ENCODE measurements around the gene PSMD4.
"Not testable (repeated sequence)": the region's sequence is repeated elsewhere in the genome, so short reads cannot be mapped to it uniquely, and the experiment has no call there.

The PSMD4 gene

GRCh38 chr1:151254217-151255213, at the start of gene PSMD4:
Gene PSMD4, plus strand, starts transcription at chr1:151254734. Its CDS starts 49 bp downstream, at chr1:151254783.
- DNase-seq (ENCODE audit: low read depth in 2 of 3, low spot score in 1 of 3) = peak; percentile 88 to 91 (median 90)

GRCh38 chr1:151205381-151205965, 49.1 kb upstream of the PSMD4 start:
- DNase-seq (ENCODE audit: low read depth in 2 of 3, low spot score in 1 of 3) = not testable (repeated sequence)

GRCh38 chr1:151210830-151211229, 43.7 kb upstream of the PSMD4 start:
- DNase-seq (ENCODE audit: low read depth in 2 of 3, low spot score in 1 of 3) = no peak

- no peak for DNase-seq (ENCODE audit: low read depth in 2 of 3, low spot score in 1 of 3)
Measured at GRCh38 chr1:151211972-151212705, 42.4 kb upstream of the PSMD4 start.

GRCh38 chr1:151213560-151213959, 41.0 kb upstream of the PSMD4 start:
- no peak for DNase-seq (ENCODE audit: low read depth in 2 of 3, low spot score in 1 of 3)

GRCh38 chr1:151221616-151222015, 32.9 kb upstream of the PSMD4 start:
- DNase-seq (ENCODE audit: low read depth in 2 of 3, low spot score in 1 of 3) = no peak

- no peak for DNase-seq (ENCODE audit: low read depth in 2 of 3, low spot score in 1 of 3)
Measured at GRCh38 chr1:151222130-151222529, 32.4 kb upstream of the PSMD4 start.

- DNase-seq (ENCODE audit: low read depth in 2 of 3, low spot score in 1 of 3) = no peak
Measured at GRCh38 chr1:151235235-151235634, 19.3 kb upstream of the PSMD4 start.

GRCh38 chr1:151237678-151238466, 16.7 kb upstream of the PSMD4 start:
- DNase-seq (ENCODE audit: low read depth in 2 of 3, low spot score in 1 of 3) = no peak

- DNase-seq (ENCODE audit: low read depth in 2 of 3, low spot score in 1 of 3) = no peak
Measured at GRCh38 chr1:151238467-151238739, 16.1 kb upstream of the PSMD4 start.

GRCh38 chr1:151242442-151242841, 12.1 kb upstream of the PSMD4 start:
- no peak for DNase-seq (ENCODE audit: low read depth in 2 of 3, low spot score in 1 of 3)

- DNase-seq (ENCODE audit: low read depth in 2 of 3, low spot score in 1 of 3) = no peak
Measured at GRCh38 chr1:151243683-151244216, 10.8 kb upstream of the PSMD4 start.

GRCh38 chr1:151246786-151247185, 7.7 kb upstream of the PSMD4 start:
- DNase-seq (ENCODE audit: low read depth in 2 of 3, low spot score in 1 of 3) = no peak

- DNase-seq (ENCODE audit: low read depth in 2 of 3, low spot score in 1 of 3) = peak; percentile 41 to 69 (median 50)
Measured at GRCh38 chr1:151251656-151252470, 2.7 kb upstream of the PSMD4 start.

- DNase-seq (ENCODE audit: low read depth in 2 of 3, low spot score in 1 of 3) = no peak
Measured at GRCh38 chr1:151255381-151255780, 847 bp downstream of the PSMD4 start.

GRCh38 chr1:151259351-151259750, 4.8 kb downstream of the PSMD4 start:
- no peak for DNase-seq (ENCODE audit: low read depth in 2 of 3, low spot score in 1 of 3)

- DNase-seq (ENCODE audit: low read depth in 2 of 3, low spot score in 1 of 3) = no peak
Measured at GRCh38 chr1:151265446-151266236, 11.1 kb downstream of the PSMD4 start.

GRCh38 chr1:151266315-151266714, 11.8 kb downstream of the PSMD4 start:
- no peak for DNase-seq (ENCODE audit: low read depth in 2 of 3, low spot score in 1 of 3)

- no peak for DNase-seq (ENCODE audit: low read depth in 2 of 3, low spot score in 1 of 3)
Measured at GRCh38 chr1:151266821-151267220, 12.3 kb downstream of the PSMD4 start.
